ENCODE results near the gene RTF1.

RTF1 gene

DNA sequence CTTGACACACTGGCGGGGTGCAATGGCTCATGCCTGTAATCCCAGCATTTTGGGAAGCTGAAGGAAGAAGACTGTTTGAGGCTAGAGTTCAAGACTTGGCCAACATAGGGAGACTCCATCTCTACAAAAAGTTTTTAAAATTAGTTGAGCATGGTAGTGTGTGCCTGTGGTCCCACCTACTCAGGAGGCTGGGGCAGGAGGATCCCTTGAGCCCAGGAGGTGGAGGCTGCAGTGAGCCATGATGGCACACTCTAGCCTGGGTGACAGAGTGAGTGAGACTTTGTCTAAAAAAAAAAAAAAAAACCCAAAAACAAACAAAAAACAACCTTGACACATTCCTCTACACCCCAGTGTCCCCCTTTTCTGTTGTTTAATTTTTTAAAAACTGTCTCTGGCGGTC lies 72.7 kb downstream of the RTF1 start:
- no peak for DNase-seq

GRCh38 chr15:41490355-41490754 lies 73.5 kb downstream of the RTF1 start:
- no peak for DNase-seq

DNA sequence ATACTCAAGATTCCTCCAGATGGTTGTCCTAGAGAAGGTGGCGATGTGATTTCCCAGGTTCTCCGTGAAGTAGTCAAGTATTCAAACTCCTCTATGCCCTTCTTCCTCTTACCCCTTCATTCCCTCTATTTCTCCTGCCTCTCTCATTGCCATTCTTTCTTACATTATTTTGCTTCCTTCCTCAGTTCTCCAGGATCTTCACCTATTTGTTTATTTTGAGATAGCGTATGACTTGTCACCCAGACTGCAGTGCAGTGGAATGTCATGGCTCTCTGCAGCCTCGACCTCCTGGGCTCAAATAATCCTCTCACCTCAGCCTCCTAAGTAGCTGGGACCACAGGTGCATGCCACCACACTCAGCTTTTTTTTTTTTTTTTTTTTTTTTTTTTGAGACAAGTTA lies 75.0 kb downstream of the RTF1 start:
- DNase-seq: no peak

DNA sequence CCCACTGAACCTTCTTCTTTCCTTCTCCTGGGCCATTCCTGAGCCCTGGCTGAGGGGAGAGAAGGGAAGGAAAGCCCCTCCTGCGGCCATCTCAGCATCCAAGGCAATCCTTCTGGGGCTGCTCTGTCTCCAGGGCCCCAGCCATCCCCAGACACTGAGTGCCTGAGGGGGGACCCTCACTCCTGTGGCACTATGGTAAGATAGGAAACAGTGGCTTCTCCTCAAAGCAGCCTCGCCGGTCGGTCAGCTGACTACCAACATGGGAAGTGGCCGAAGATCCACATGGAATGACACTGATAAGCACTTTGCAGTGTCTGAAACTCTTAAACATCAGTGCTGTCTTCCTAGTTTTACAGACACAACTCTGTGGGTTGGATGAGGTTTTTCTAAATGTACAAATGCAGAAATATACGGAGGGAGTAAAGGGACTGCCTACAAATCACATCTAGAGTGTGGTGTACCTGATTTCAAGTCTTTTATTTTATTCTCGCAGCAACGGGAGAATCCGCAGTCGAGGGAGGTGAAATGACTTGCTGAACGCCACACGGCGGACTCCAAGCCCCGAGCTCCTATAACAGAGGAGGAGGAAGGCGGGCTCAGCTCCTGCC lies 75.8 kb downstream of the RTF1 start:
- no peak for DNase-seq

- peak; percentile 72 to 81 for DNase-seq
These were observed 76.5 kb downstream of the RTF1 start, which contains the start of gene ITPKA for GRCh38 chr15:41493205-41493901. TSS of gene ITPKA (plus strand) at chr15:41493874. CDS start at chr15:41493928, 54 bp downstream.

GRCh38 chr15:41493902-41494189 lies 77.0 kb downstream of the RTF1 start:
- no peak for DNase-seq

GRCh38 chr15:41494190-41494921 lies 77.5 kb downstream of the RTF1 start:
- peak in 1 of 2 donors; percentile 32 for DNase-seq

DNA sequence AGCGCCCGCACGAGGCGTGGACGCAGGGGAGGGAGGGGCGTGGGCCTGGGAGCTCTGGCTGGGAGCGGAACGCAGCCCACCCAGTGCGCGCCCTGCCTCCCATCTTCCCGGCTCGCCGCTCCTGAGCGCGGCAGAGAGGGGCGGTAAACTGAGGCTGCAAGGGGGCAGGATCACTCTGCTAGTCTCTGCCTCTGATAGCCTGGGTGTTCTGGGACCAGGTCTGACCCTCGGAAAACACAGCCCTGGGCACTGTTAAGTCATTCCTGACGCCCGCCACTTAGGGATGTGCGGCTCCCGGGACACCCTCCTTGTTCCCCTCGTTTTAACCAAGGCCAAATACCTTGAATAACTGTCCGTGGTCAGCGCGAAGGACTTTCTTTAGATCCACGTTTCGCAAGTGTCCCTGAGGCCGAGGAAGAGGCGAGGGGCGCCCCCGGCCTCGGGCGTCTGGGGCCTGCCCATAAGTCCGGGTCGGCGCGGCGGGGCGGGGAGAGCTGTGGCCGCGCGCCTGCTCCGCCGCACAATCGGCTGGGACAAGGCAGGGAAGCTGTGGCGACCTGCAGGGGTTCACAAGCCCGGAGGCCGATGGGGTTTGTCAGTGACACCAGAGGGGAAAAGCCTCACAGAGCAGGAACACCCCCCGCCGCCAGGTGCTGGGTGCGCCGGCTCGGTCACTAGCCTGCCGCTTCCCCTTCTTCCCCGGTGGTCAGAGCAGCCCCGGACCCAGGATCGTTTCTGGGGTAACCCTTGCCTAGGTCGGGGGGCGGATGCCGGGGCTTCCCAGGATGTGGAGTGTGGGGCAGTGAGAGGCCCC lies 78.2 kb downstream of the RTF1 start:
- peak in 1 of 2 donors; percentile 37 for DNase-seq

DNA sequence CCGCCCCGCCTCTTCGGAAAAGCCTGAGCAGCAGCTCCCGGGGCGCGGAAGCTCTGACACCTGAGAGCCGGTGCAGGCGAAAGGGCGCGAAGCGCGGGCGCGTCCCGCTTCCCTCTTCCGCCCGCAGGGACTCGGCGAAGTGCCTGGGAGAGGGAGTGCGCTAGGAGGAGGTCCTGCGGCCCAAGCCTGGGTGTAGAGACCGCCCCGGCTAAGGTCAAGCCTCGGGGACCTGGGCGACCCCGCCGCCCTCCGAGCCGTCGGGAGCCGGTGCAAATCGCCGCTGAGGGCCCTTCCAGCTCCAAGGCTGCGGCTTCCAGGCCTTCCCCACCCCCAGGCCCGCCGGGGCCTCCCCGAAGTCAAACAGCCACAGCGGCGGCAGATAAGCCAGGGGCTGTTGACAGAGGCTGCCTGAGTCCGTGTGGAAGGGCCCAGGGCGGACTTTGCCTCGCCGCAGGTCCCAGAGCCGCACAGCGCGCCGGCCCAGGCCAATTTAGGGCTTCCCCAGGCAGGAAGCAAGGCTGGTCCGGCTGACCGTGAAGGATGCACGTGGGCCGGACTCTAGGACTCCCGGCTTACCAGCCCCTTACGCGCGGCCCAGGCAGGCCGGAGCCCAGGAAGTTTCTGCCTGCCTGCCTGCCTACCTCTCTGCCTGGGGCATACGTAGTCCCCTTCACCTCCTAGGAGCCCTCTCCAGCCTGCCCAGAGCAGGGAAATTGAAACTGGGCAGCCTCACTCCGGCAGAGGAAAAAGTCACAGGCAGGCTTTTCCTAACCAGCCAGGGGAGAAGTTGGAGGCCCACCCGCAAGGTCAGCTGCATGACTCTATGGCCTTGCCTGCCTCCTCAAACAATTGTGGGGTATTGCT lies 79.1 kb downstream of the RTF1 start:
- DNase-seq: no peak

DNA sequence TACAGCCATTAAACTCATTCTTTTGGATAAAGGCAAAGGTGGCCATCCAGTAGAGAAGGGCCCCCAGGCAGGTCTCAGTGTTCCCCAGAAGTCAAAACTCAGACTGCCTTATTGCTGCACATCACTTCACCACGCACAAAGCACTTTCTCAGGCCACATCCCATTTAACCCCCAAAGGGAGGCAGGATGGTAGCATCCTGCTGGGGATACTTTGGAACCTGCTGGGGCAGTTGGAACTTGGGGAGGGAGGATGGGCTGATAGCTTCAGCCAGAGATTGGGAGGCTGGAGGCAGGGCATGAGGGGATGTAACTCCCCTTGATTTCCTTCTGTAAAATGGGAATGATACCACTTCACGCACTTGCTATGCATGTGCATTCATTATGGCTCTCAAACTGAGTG lies 81.8 kb downstream of the RTF1 start:
- DNase-seq: no peak

DNA sequence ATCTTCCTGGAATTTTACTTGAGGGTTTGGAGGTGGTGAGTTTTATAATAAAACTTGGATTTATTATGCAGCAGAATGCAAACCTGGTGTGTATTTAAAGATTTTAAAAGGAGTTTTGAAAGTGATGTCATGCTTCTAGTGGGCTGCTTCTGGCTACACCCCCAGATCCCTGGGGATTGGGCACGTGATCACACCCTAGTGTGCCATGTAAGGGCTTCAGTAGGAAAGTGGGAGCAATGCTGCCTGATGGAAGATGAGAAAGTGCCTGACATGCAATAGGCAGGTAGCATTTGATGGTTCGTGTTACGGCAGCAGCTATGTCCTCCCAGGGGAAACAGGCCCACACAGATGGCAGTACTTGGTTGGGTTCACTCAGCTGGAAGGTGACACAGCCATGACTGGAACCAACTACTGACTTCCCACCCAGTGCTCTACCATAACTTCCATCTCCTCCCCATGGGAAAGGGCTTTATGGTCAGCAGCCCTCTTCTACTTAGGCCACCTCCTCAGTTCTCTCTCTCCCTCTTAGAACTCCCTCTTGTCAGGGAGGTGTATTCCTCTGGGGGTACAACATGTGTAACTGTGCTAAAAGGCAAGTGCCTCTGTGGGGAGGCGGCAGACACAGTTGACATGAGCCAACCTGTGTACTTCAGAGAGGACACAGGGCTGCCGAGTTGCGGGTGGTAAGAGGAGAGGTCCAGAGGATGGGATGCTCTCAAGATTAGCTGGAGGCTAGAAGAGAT lies 82.4 kb downstream of the RTF1 start:
- no peak for DNase-seq

GRCh38 chr15:41501191-41501917 lies 84.5 kb downstream of the RTF1 start:
- peak in 1 of 2 donors; percentile 32 for DNase-seq

- DNase-seq: peak in 1 of 2 donors; percentile 42
These were observed 85.3 kb downstream of the RTF1 start for GRCh38 chr15:41501931-41502794.

GRCh38 chr15:41502795-41503668 lies 86.1 kb downstream of the RTF1 start:
- no peak for DNase-seq

- DNase-seq: no peak
These were observed 86.7 kb downstream of the RTF1 start for GRCh38 chr15:41503669-41504010.

DNA sequence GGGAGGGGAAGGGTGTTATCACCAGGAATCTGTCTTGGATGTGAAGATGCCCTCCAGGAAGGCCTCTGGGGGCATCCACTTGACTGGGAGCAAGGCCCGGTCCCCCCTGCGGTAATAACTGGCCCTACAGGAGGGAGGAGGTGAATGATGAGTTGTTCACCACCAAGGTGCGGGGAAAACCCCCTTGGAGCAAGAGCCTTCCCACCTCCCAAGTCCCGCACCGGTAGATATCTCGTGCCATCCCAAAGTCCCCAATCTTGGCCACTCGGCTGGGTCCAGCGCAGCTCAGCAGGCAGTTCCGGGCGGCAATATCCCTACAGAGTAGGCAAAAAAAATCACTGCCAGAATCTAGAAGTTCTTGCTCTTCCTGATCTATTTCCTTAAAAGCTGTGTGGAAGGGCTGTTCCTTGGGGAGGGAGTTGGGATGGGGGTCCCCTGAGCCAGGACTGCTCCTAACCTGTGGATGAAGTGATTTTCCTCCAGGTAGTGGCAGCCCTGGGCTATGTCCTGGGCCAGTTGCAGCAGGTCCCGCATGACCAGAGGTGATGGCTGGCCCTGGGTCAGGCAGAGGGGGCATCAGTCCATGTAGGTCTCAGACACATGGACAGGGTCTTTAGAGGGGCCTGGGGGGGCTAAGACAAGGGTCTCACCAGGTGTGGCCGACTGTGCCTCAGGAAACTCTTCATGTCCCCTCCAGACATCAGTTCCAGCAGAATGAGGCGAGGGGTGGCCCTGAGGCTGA lies 88.0 kb downstream of the RTF1 start:
- no peak for DNase-seq

DNA sequence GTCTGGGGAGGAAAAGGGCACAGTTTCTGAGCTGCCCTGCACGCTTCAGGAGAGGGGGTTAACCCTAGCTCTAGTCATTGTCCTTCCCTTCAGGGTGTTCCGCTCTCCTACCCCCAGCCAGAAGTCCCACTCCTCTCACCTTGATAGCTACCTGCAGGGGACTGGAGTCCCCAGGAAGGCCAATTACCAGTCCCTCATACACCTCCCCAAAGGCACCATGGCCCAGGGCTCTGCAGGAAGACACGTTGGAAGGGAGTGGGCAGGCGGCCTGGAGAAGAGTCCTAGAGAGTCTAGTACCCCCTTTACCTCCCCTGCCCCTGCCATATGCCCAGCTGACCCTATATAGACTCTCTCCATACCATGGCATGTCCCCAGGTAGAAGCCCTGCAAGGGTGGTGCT lies 88.9 kb downstream of the RTF1 start:
- no peak for DNase-seq

DNA sequence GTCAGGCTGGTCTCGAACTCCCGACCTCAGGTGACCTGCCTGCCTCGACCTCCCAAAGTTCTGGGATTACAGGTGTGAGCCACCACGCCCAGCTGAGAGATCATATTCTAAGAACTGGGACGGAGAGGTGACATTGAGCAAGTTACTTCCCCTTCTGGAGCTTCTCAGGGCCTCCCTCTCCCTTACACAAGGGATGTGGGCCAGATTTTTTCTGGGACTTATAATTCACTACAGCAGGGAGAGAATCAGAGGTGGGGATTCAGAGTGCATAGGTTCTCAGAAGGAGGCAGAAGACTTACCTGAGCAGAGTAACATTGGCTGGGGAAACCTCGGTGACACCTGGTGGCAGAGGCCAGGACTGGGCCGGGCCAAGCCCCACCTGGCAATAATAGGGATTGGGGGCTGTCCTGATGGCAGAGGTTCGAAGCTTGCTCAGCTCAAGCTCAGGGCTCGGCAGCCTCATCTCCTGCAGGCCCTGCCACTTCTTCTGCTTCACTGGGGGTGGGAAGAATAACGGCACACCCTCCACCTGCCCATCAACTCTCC lies 90.0 kb downstream of the RTF1 start:
- peak in 1 of 2 donors; percentile 17 for DNase-seq

All from CD4-positive, alpha-beta T cell treated with Interferon alpha-2 for 1 hour (primary cell).